ENCODE results near the gene DCP1A.

DNA sequence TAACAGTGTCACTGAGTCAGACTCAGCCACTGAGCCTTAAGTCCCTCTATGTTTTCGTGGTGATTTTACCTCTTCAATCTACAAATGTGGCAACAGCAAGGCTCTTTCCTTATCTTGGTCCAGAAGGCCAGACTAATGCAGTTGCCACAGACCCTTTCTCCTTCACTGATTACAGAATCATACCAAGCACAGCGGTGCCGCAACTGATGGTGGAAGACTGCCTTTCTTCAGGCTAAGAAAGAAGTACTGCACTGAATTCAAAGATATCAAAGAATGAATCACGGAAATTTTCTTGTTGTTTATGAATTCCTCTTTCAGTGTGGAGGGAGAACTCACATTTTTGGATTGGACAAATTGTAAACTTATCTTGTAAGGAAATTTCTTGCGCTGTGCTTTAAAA is 18.6 kb downstream of the DCP1A start:
- TF ChIP-seq, protein P1, sequence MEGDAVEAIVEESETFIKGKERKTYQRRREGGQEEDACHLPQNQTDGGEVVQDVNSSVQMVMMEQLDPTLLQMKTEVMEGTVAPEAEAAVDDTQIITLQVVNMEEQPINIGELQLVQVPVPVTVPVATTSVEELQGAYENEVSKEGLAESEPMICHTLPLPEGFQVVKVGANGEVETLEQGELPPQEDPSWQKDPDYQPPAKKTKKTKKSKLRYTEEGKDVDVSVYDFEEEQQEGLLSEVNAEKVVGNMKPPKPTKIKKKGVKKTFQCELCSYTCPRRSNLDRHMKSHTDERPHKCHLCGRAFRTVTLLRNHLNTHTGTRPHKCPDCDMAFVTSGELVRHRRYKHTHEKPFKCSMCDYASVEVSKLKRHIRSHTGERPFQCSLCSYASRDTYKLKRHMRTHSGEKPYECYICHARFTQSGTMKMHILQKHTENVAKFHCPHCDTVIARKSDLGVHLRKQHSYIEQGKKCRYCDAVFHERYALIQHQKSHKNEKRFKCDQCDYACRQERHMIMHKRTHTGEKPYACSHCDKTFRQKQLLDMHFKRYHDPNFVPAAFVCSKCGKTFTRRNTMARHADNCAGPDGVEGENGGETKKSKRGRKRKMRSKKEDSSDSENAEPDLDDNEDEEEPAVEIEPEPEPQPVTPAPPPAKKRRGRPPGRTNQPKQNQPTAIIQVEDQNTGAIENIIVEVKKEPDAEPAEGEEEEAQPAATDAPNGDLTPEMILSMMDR (IDR thresholded peaks at IDR 0.05; ENCODE audit: low read depth, low read length): no peak
- no peak for TF ChIP-seq EZH2phosphoT487 (IDR thresholded peaks at IDR 0.05; ENCODE audit: low read depth)
